ENCODE results near the gene DOCK4.
A peak's percentile ranks its signal among the peaks of the same experiment; 100 is the strongest.

Gene DOCK4

DNA sequence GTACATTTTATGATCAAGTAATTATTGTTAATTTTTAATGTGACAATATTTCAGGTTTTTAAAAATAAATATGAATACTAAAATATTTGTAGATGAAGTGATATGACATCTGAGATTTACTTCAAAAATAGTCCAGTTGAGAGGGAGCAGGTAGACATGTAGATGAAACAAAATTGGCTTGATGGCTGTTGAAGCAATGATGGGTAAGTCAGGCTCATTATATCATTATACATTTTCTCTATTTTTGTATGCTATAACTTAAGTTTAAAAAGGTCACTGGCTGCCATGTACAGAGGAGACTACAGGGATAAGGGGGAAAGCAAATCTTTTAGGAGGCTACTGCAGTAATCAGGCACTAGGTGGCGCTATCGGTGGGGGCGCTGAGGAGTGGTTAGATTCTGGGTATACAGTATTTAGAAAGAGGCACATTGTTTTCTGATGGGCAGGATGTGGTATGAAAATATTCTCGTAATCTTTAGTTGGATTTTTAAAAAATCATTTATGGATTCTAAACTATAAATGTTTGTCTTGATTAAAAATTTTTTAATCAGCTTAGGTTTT, 454.1 kb downstream of the DOCK4 start:
- DNase-seq: peak; percentile 77
- no peaks in the 10 kb centered on the region for H3K9me3 ChIP-seq
- H3K4me3 ChIP-seq (ENCODE audit: low read depth, low read length): no peak overlapping the region
- no peaks in the 10 kb centered on the region for H3K36me3 ChIP-seq
- TF ChIP-seq, protein P1, sequence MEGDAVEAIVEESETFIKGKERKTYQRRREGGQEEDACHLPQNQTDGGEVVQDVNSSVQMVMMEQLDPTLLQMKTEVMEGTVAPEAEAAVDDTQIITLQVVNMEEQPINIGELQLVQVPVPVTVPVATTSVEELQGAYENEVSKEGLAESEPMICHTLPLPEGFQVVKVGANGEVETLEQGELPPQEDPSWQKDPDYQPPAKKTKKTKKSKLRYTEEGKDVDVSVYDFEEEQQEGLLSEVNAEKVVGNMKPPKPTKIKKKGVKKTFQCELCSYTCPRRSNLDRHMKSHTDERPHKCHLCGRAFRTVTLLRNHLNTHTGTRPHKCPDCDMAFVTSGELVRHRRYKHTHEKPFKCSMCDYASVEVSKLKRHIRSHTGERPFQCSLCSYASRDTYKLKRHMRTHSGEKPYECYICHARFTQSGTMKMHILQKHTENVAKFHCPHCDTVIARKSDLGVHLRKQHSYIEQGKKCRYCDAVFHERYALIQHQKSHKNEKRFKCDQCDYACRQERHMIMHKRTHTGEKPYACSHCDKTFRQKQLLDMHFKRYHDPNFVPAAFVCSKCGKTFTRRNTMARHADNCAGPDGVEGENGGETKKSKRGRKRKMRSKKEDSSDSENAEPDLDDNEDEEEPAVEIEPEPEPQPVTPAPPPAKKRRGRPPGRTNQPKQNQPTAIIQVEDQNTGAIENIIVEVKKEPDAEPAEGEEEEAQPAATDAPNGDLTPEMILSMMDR (IDR thresholded peaks at IDR 0.05; ENCODE audit: low read depth, low read length): peak; percentile 96
- peaks cover 6% of the 10 kb centered on the region for H3K4me1 ChIP-seq
- no peaks in the 10 kb centered on the region for H3K27me3 ChIP-seq

DNA sequence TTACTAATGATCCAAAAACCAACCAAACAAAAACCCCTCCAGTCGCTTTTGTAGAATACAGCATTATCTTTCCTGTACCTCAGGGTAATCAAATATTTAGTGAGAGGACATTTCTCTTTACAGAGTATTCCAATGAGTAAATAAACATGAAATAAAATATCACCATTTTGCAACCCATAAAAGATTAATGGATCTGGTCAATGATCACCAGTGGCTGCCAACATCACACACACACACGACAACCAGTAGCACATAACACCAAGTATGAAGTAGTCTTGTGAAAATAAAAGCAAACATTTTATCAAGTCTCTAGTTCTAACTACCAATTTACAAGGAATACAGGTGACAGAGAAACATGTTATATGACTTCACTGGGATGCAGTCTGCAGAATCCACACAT, 455.3 kb downstream of the DOCK4 start:
- Histone ChIP-seq H3K4me3 (ENCODE audit: low read depth, low read length) (no peak overlapping the region), H3K9me3 (no peaks in the 10 kb centered on the region), H3K36me3 (no peaks in the 10 kb centered on the region), H3K4me1 (peaks cover 6% of the 10 kb centered on the region), H3K27me3 (no peaks in the 10 kb centered on the region)
- TF ChIP-seq, protein P1 (IDR thresholded peaks at IDR 0.05; ENCODE audit: low read depth, low read length): no peak
- no peak for DNase-seq

DNA sequence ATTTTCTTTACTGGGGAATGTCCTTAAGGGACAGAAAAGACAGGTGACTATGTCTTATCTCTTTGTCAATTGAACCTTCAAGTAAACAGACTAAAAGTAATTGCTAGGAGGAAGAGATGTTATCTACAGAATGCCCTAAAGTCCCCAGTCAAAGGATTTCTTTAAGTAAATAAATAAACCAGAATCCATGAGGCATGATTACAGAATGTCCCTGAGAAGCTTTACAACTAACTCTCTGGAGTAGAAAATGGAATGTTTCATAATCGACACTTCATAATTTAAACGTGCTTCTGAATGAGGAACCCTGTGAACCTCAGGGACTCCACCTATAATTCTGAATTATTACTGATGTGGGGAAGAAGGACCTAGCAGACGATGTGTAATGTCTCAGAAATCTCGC, 456.0 kb downstream of the DOCK4 start:
- Histone ChIP-seq H3K36me3 (no peaks in the 10 kb centered on the region), H3K27me3 (no peaks in the 10 kb centered on the region), H3K4me1 (peaks cover 6% of the 10 kb centered on the region), H3K4me3 (ENCODE audit: low read depth, low read length) (no peak overlapping the region), H3K9me3 (no peaks in the 10 kb centered on the region)
- DNase-seq: no peak
- TF ChIP-seq, protein P1 (IDR thresholded peaks at IDR 0.05; ENCODE audit: low read depth, low read length): no peak

DNA sequence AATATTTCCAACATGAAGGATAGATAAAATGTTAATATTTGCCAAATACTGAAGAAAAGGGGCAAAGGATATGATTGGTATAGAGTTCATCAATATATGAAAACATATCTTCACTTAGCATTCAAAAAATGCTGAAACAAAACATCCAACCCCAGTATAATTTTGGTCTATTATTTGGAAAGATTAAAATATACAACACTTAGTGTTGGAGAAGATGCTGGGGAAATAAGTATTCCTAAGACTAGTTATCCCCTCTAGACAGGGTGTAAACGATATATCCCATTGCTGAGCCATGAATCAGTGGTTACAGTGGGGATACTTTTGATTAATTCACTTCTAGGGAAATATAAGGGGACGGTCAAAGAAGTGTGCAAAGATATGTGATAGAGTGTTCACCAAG, 456.6 kb downstream of the DOCK4 start:
- no peaks in the 10 kb centered on the region for H3K27me3 ChIP-seq
- H3K4me1 ChIP-seq: peaks cover 6% of the 10 kb centered on the region
- H3K4me3 ChIP-seq (ENCODE audit: low read depth, low read length): no peak overlapping the region
- TF ChIP-seq, protein P1 (IDR thresholded peaks at IDR 0.05; ENCODE audit: low read depth, low read length): no peak
- H3K36me3 ChIP-seq: no peaks in the 10 kb centered on the region
- no peak for DNase-seq
- no peaks in the 10 kb centered on the region for H3K9me3 ChIP-seq

- Histone ChIP-seq H3K4me1 (no peaks in the 10 kb centered on the region), H3K9me3 (no peaks in the 10 kb centered on the region), H3K36me3 (no peaks in the 10 kb centered on the region), H3K27me3 (no peaks in the 10 kb centered on the region), H3K4me3 (ENCODE audit: low read depth, low read length) (no peak overlapping the region)
- no peak for DNase-seq
- TF ChIP-seq, protein P1 (IDR thresholded peaks at IDR 0.05; ENCODE audit: low read depth, low read length): no peak
Observed at GRCh38 chr7:111747718-111748117, 458.5 kb downstream of the DOCK4 start.

DNA sequence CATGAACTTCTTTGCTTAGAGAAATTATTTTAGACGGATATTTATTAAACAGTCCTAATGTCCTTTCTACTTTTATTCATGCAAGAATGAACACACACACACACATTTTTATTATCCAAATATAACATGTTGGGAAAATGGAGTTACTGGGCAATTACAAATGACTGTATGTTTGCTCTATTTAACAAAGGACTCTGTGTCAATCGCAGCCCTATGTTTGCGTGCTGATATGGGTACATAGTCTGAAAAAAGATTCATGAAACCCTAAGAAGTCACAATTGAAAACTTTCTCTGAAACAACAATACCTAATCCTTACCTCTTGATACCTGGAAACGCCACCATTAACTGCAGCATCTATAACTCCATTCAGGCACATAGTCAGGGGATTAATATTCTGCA, 459.2 kb downstream of the DOCK4 start:
- Histone ChIP-seq H3K36me3 (no peaks in the 10 kb centered on the region), H3K9me3 (no peaks in the 10 kb centered on the region), H3K4me1 (no peaks in the 10 kb centered on the region), H3K27me3 (no peaks in the 10 kb centered on the region), H3K4me3 (ENCODE audit: low read depth, low read length) (no peak overlapping the region)
- TF ChIP-seq, protein P1 (IDR thresholded peaks at IDR 0.05; ENCODE audit: low read depth, low read length): no peak
- DNase-seq: no peak

All from BE2C (cell line).